ENCODE results near the gene CEMIP2.

Gene CEMIP2

GRCh38 chr9:71644819-71645362, 123.4 kb downstream of the CEMIP2 start:
- H3K4me1 Mint-ChIP-seq = peaks cover 14% of the 10 kb centered on the region
- no peak overlapping the region for H3K27ac Mint-ChIP-seq
- H3K9me3 Mint-ChIP-seq = no peaks in the 10 kb centered on the region
- peaks cover 6% of the 10 kb centered on the region for H3K27me3 Mint-ChIP-seq
- peaks cover 3% of the 10 kb centered on the region for H3K36me3 Mint-ChIP-seq
- H3K4me3 Mint-ChIP-seq = no peak overlapping the region

GRCh38 chr9:71643330-71643729, 125.0 kb downstream of the CEMIP2 start:
- Mint-ChIP-seq H3K4me1 (peaks cover 23% of the 10 kb centered on the region), H3K4me3 (no peak overlapping the region)

GRCh38 chr9:71642056-71642455, 126.3 kb downstream of the CEMIP2 start:
- Mint-ChIP-seq H3K36me3 (no peaks in the 10 kb centered on the region), H3K9me3 (no peaks in the 10 kb centered on the region), H3K27ac (no peak overlapping the region), H3K27me3 (no peaks in the 10 kb centered on the region), H3K4me3 (no peak overlapping the region), H3K4me1 (peaks cover 16% of the 10 kb centered on the region)

More at GRCh38 chr9:71643330-71643729, 125.0 kb downstream of the CEMIP2 start:
- Mint-ChIP-seq H3K36me3 (no peaks in the 10 kb centered on the region), H3K27me3 (no peaks in the 10 kb centered on the region), H3K27ac (no peak overlapping the region), H3K9me3 (no peaks in the 10 kb centered on the region)

- Mint-ChIP-seq H3K4me3 (peak overlapping the region; percentile 6), H3K36me3 (no peaks in the 10 kb centered on the region), H3K27ac (no peak overlapping the region), H3K4me1 (peaks cover 9% of the 10 kb centered on the region), H3K9me3 (no peaks in the 10 kb centered on the region), H3K27me3 (no peaks in the 10 kb centered on the region)
These were observed 129.7 kb downstream of the CEMIP2 start for GRCh38 chr9:71638627-71639026.

GRCh38 chr9:71637926-71638325, 130.4 kb downstream of the CEMIP2 start:
- Mint-ChIP-seq H3K27ac (no peak overlapping the region), H3K4me3 (no peak overlapping the region), H3K4me1 (peaks cover 9% of the 10 kb centered on the region), H3K9me3 (no peaks in the 10 kb centered on the region), H3K27me3 (no peaks in the 10 kb centered on the region), H3K36me3 (no peaks in the 10 kb centered on the region)

- no peaks in the 10 kb centered on the region for H3K27me3 Mint-ChIP-seq
These were observed 130.9 kb downstream of the CEMIP2 start for GRCh38 chr9:71637375-71637774.

GRCh38 chr9:71636143-71636839, 132.0 kb downstream of the CEMIP2 start:
- Mint-ChIP-seq H3K36me3 (no peaks in the 10 kb centered on the region), H3K27me3 (no peaks in the 10 kb centered on the region), H3K4me1 (peaks cover 9% of the 10 kb centered on the region), H3K4me3 (no peak overlapping the region), H3K9me3 (no peaks in the 10 kb centered on the region), H3K27ac (no peak overlapping the region)

More at GRCh38 chr9:71637375-71637774, 130.9 kb downstream of the CEMIP2 start:
- H3K27ac Mint-ChIP-seq = no peak overlapping the region
- H3K4me3 Mint-ChIP-seq = no peak overlapping the region
- H3K9me3 Mint-ChIP-seq = no peaks in the 10 kb centered on the region
- peaks cover 9% of the 10 kb centered on the region for H3K4me1 Mint-ChIP-seq
- no peaks in the 10 kb centered on the region for H3K36me3 Mint-ChIP-seq

- H3K36me3 Mint-ChIP-seq = no peaks in the 10 kb centered on the region
- H3K27ac Mint-ChIP-seq = no peak overlapping the region
- no peak overlapping the region for H3K4me3 Mint-ChIP-seq
- peaks cover 9% of the 10 kb centered on the region for H3K4me1 Mint-ChIP-seq
- no peaks in the 10 kb centered on the region for H3K27me3 Mint-ChIP-seq
- H3K9me3 Mint-ChIP-seq = no peaks in the 10 kb centered on the region
These were observed 133.6 kb downstream of the CEMIP2 start for GRCh38 chr9:71634752-71635151.

Measured in activated naive CD4-positive, alpha-beta T cell treated with anti-CD3 and anti-CD28 coated beads, Interleukin-2, amount 50 U/mL, for 24 hours (primary cell).